Measurements from ENCODE around the gene SMYD3.
A peak's percentile ranks its signal among the peaks of the same experiment; 100 is the strongest.

SMYD3 gene

GRCh38 chr1:246506674-246507481, at the start of gene SMYD3:
SMYD3 (minus strand) TSS chr1:246507279.
- peak; percentile 37 for TF ChIP-seq CTCF (IDR thresholded peaks at IDR 0.05; ENCODE audit: insufficient read depth, missing control alignments)
- FAIRE-seq (no peak), DNase-seq (ENCODE audit: insufficient read length, low spot score) (peak; percentile 85)

GRCh38 chr1:246554201-246554600, 47.1 kb upstream of the SMYD3 start:
- no peak for FAIRE-seq
- DNase-seq (ENCODE audit: insufficient read length, low spot score), result no peak
- TF ChIP-seq CTCF (IDR thresholded peaks at IDR 0.05; ENCODE audit: insufficient read depth, missing control alignments), result no peak

DNA sequence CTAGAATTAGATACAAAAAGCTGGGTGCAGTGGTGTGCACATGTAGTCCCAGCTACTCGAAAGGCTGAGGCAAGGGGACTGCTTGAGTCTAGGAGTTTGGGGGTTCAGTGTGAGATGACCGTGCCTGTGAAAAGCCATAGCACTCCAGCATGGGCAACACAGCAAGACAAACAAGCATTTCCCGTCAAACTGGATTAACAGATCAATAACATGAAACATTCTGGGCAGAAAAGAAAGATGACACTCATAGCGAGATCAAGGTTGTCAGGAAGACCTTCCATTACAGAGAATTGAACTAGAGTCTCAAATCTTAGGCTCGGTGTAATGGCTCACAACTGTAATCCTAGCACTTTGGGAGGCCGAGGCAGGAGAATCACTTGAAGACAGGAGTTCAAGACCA, 45.0 kb upstream of the SMYD3 start:
- DNase-seq (ENCODE audit: insufficient read length, low spot score) (no peak), FAIRE-seq (peak; percentile 44)
- no peak for TF ChIP-seq CTCF (IDR thresholded peaks at IDR 0.05; ENCODE audit: insufficient read depth, missing control alignments)

GRCh38 chr1:246550402-246550801, 43.3 kb upstream of the SMYD3 start:
- FAIRE-seq, result no peak
- no peak for DNase-seq (ENCODE audit: insufficient read length, low spot score)
- no peak for TF ChIP-seq CTCF (IDR thresholded peaks at IDR 0.05; ENCODE audit: insufficient read depth, missing control alignments)

- no peak for TF ChIP-seq CTCF (IDR thresholded peaks at IDR 0.05; ENCODE audit: insufficient read depth, missing control alignments)
- DNase-seq (ENCODE audit: insufficient read length, low spot score), result no peak
- no peak for FAIRE-seq
These were observed 42.6 kb upstream of the SMYD3 start for GRCh38 chr1:246549665-246550064.

- TF ChIP-seq CTCF (IDR thresholded peaks at IDR 0.05; ENCODE audit: insufficient read depth, missing control alignments), result no peak
- FAIRE-seq (no peak), DNase-seq (ENCODE audit: insufficient read length, low spot score) (no peak)
These were observed 36.9 kb upstream of the SMYD3 start for GRCh38 chr1:246544001-246544400.

GRCh38 chr1:246540738-246541491, 33.8 kb upstream of the SMYD3 start:
- peak; percentile 92 for FAIRE-seq
- no peak for TF ChIP-seq CTCF (IDR thresholded peaks at IDR 0.05; ENCODE audit: insufficient read depth, missing control alignments)
- no peak for DNase-seq (ENCODE audit: insufficient read length, low spot score)
